Muscle of back (tissue), 11 donors: Measurements from ENCODE around the gene FLRT2. TPM values are rescaled to one million over a fixed set of nuclear protein-coding genes. Genes with fewer than 3 reads are reported as not detected.
A peak's percentile ranks its signal among the peaks of the same experiment; 100 is the strongest.

Experiments used
- DNase-seq, 3 donors: peaks; one replicate each; pipeline versions ENCODE4 v3.0.0 to v3.0.0-alpha.2; 2013
- polyA plus RNA-seq, 10 donors: library from polyadenylated mRNA; unstranded; fragments of 120-200 nt; gene quantifications; one replicate each; pipeline ENCODE4 v1.2.1, GENCODE V29; 2013; ENCODE audit not compliant: insufficient read length in 10 of 10

The FLRT2 gene
- polyA plus RNA-seq, 10 donors: 76.2 to 128 (median 102) TPM

DNA sequence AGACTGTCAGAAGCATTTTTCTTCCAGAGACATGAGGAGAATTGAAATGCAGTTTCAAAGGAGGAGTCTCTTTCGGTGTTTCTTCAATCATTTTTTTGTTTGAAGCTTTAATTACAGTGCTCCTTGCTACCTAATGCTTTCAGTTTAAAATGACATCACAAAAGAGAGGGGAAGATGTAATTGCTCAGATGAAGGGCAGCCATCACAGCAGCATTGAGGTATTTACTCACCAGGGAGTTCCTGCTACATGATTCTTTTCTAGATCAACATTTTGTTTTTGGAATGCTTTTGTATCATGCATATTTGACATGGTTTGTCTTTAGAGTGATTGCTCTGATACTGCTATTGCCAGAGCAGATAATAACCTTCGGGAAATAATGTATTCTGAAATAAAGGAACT, 28.6 kb downstream of the FLRT2 start:
- DNase-seq: no peak

DNA sequence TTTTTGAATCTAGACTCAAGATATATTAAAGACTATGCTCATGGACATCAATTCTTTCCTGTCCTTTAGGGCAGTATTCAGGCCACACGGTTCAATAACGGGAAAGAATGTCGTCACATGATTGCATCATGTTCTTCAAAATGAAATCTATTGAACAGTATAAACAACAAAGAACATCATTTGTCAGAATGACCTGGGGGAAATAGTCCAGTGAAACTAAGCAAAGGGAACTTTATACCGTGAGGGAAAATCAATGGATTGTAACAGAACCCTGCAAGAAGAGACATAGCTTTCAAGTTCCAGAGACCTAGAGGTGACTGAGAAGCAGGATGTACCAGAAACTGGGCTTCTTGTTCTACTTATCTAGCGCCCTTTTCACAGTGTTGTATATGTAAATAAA, 32.7 kb downstream of the FLRT2 start:
- no peak for DNase-seq

DNA sequence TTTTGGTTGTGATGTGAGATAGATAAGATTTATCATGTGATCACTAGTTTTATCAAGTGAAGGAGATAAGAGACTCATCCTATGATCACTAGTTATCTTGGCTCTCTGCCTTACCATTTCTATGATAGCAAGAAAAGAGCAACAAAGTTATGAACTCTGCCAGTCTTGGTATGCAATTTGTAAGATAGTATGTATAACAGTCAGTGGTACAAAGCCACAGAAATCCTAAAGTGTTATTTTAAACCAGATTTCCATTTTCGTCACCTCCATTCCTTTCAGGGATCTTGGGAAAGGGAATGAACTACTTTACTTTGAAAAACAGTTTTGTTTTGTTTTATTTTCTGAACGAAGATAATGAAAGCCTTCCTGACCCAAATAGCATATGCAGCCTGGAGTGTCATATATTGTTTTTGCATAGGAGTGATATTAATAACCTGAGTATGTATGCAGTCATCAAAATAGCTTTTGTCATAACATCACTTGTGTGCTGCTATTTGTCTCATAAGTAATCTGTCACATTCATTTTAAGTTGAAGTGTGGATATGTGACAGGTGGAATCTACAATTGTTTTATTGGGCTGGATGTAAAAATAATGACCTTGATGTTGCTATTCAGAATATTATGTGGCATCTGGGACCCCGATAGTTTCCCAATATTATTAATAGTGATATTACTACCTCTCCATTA, 35.0 kb downstream of the FLRT2 start:
- DNase-seq: no peak

DNA sequence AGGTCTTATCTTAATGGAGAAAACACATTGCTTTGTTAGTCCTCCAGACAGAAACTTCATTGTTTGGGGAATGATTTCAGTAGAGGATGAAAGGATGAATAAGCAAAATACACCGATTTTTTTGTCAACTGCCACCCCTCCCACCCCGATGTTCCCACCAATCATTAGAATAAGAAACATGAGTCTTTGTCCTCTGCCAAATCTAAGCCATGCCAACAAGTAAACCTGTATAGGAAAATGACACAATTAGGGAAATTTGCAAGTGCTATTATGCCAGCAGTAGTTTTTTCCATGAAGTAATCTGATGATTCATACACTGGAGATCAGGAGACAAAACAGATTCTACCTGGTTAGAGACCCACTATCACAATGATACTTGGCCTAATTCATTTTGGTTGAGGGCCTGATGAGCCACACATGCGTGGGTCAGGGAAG, 35.9 kb downstream of the FLRT2 start:
- DNase-seq: peak in 1 of 3 donors; percentile 38

DNA sequence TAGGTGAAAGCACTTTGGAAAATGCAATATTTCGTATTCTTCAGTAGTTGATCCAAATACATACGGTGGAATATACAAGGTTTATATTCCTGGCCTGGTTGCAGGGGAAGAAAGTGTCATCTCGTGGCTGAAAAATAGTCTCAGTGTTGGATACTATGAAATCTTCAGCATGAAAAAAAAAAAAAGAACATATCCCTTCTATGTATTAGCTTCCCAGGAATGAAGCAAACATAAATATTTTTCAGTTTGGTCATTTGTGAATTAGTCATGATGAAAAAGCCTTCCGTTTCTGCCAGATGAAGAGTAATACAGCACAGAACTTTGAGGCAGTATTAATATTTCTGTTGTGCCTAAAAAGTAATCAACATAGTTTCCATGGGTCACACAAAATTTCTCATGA, 36.7 kb downstream of the FLRT2 start:
- peak in 2 of 3 donors; percentile 34 to 70 for DNase-seq

DNA sequence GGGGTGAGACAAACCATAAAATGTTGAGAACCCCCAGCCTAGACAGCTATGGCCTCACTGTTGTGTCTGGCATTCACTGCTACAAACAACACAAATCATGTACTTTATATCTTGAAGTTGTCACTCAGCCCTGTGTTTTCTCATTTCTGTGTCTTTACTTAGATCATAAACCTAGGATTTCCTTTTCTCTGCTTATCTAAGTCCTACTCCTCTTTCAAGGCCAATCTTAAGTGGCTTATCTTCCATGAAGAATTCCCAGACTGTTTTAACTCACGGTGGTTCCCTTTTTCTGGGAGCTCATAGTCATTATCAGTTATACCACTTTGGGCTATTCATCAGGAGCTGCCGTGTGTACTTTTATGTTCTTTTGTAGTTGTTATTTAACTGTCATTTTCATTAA, 42.1 kb downstream of the FLRT2 start:
- DNase-seq: no peak

DNA sequence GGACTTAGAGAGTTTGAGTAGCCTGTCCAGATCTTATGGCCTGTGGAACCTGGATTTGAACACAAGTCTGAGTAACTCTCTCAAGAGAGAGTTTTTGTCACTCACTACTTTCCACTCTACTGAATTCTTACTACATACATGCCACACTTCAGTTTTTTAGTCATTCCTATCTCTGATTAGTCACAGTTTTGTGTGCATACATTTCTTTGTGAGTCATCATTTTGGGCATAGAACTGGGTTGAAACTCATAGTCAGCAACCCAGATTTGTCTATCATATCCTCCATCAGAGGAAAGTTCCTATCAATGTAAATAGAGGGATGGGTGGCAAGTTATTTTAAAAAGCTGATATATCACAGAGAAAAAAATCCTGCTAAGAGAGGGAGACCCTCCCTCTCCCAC, 42.9 kb downstream of the FLRT2 start:
- DNase-seq: peak in 1 of 3 donors; percentile 67

DNA sequence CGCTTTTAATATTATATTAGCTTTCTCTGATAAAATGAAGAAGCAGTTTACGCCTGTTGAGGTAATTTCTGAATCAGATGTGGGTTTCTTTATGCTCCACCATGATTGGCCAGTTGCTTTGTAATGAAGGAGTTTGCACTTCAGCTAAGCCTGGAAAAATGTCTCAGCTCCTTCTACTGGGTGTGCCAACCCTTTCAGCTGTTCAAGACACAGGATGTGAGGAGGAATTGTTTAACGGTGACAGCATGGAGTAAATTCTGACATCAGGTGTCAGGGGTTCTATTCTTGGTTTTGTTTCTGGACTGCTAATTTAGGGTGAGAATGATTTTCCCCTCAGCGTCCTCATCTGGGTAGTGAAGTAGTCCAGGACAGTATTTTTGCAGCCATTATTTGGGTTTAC, 43.5 kb downstream of the FLRT2 start:
- peak; percentile 25 to 68 (median 35) for DNase-seq

DNA sequence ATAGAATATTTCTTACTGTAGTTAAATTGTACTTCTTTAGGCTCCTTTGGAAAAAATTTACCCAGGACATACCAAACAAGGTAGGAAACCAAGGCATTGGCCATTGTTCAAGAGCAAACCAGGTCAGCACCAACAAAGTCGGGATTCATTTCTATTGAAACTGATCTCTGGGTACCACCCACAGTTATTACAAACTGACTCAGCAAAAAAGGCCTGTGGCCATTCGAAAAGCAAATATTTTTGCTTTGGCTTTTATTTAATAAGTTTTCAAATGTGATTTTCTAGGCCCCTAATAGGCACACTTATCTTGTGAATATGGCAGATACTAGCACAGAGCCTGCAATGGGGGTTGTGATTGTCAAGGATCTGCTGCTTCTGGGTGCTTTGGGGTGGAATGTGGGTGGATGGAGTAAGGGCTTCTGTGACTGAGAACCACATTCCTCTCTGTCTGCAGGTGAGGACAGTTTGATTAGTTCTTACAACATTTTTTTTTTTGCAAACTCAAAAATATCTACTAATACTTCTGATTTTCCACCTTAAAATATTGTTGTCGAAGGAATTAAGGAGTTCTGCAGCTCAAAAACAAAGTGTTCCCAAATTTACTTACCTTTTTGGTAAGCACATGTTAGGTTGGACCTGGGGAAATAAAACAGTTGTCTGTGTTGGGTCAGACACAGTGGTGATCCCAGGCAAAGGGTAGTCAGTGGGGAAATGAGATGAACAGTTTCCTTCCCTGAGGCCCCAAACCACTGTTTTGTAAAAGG, 45.1 kb downstream of the FLRT2 start:
- DNase-seq: no peak

DNA sequence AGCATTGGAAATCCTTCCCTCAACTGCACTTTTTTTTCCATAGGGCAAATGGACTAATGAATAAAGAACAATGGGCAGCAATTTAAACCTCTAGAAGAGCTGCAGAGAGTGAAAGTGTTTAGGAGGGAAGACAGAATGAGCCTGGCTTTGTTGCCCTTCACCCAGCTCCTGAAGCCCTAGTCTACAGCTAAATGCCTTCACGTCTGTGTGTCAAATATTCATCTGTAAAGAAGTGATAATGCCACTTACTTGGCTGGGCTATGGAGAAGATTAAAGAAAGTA, 45.6 kb downstream of the FLRT2 start:
- DNase-seq: no peak

DNA sequence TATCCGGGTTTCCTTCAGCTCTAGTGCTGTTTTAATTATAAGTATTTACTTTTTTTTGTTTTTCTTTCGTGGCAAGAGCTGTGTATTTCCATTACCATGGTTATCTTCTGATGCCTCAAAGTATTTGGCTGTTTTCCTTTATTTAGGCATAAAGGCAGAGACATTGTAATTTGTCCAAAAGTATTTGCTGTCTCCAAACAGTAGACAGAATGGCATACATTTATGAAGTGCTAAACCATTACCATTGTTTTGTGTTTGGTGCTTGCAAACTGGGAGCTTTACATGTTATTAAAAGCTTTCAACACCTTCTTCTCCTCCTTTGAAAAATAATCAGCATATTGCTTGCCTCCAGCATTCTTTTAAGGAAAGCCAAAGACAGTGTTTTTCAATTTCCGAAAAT, 46.3 kb downstream of the FLRT2 start:
- DNase-seq: no peak

DNA sequence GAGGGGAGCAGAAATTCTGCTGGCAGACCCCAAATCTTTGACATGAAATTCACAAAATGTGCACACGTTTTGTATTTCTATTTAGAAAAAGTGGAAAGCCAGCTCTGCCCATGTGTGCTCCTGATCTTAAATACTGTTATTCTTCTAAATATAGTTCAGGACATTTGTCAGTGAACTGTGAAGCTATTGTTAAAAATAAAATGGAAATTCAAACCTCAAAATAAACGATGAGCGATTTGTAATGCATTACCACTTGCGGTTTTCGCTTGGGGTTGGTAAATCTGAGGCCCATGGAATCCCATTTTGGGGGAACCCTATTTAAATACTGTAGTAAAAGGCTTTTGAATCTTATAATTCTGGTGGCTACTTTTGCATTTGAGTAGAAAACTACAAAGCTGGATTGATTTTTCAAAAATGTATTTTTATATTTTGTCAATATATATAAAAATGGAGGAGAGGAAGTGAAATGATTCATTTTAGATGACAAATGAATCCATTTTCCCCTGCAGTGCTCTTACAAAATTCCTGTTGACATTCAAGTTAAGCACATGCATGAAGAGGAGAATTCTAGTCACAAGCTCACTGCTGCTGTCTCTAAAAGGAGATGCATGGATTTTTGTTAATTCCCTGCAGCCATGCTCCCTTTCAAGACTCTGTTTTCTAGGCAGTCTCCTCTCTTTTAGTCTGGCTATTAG, 47.1 kb downstream of the FLRT2 start:
- DNase-seq: no peak

DNA sequence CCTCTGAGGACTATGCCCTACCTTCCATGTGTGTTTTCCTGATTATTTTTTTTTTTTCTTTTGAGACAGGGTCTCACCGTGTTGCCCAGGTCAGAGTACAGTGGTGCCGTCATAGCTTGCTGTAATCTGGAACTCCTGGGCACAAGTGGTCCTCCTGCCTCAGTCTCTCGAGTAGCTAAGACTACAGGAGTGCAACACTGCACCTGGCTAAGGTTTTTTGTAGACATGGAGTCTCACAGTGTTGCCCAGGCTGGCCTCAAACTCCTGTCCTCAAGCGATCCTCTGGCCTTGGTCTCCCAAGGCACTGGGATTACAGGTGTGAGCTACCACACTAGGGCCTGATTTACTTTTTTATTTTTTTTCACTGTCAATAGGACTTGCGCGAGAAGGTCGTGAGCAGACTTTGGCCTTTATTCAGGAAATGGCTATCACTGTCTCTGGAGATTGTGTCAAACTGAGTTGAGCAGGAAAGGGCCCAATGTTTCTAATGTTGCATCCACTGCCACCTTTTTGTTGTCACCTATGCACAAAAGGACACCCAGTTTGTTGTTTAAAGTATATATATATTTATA, 47.7 kb downstream of the FLRT2 start:
- DNase-seq: no peak

DNA sequence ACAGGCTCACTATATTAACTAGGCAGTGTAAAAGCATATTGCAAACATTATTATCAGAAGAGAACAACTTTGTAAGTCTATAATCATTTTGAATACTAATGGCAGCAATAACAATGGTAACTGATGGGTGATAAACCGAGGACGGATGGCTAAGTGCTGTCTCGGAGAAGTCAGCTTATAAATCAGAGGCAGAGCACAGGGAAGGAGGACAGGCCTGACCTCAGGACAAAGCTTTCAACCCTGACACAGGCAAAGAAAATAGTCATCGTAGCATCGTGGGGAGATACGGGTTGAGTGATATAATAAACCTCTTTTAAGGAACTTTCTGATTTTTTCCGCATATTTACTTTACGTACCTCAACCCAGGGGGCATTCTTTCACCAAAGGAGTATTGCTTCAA, 48.4 kb downstream of the FLRT2 start:
- no peak for DNase-seq

DNA sequence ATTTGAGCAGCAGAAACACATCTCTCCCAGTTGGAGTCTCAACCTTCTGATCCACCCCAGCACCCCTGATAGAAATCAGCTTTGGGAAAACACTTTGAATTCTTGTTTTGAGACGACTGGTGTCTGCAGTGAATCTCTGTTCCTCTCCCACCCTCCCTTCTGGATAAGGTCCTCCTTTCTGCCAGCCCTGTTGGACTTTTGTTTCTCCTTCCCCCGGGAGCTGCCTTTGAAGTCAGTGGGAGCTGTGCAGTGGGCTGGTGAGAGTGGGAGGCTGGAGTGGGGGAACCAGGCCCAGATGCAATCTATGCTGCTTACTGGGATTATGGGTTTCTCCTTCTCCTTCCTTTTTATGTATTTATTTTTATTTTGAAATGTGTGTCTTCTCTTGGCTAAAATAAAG, 49.0 kb downstream of the FLRT2 start:
- no peak for DNase-seq

DNA sequence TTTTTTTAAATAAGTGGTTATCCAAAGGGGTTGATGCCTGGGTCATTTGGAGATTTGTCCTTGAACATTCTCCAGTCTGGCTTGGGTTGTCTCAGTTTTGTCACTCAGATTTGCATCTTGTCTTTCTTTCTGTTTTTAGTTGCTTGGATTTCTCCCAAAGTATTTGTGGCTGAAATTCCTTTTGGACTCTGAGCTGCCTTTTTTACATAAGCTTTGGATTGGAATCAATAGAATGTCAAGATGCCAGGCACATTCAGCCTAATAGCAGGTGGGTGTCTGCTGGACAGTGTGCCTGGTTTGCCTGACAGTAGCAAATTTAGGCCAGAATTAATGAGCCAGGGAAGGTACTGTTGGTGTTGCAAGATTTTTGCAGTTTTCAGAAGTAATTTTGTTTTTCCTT, 50.0 kb downstream of the FLRT2 start:
- DNase-seq: no peak

DNA sequence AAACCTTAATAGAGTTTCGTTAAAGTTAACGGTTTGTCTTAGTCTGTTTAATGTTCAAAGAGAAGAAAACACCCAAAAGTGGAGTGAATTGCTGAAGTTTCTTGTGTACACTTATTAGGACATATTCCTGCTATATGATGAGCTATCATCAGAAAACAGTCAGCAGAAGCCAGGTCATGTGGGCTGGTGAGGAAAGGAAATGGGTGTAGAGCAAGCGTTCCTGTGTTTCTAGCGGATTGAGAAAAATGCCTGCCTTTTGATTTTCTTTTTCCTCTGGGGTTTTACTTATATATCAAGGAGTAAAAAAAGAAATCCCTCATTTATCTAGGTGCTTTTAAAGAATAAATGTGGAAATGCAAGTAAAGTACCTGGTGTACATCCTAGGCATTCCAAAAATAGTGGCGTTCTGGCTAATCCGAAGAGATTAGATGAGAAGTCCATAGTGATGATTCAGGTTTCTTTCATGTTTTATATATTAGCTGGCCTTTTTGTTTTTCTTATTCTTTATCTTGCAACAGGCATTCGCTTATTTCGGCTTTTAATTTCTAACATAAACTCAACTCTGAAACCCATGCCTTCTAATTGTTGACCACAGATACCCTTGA, 50.7 kb downstream of the FLRT2 start:
- no peak for DNase-seq

DNA sequence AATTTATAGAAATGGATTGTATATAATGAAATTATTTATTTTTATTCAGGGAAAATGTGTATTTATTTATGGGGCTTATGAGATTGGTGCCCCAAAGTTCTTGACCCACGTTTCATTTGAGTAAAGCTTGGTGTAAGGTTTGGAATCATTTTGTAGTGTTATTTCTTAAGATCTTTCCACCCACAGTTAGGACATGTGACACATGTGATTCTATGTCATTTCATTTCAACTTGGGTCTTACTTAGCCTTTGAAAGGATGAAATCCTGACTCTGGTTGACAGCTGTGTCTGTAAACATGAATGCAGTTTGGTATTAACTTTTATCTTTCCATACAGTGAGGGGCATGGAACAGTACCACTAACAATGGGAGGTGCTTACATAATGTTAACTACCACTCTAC, 51.7 kb downstream of the FLRT2 start:
- DNase-seq: no peak

DNA sequence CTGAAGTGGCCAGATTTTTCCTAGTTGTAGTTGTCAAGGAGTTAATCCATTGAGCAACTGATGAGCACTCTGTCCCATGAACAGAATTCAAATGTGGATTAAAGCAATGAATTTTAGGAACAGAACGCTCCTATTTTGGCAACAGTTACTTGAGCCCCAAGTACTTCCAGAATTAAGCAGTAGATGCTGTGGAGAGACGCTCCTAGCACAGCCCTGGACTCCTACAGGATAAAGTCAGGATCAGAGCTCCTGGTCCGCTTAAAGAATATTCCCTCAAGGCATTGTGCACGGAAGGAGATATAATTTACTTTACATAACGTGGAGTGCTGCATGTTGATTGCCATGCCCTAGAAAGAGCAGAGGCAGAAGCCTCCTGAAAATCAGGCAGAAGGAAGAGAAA, 53.4 kb downstream of the FLRT2 start:
- peak in 1 of 3 donors; percentile 51 for DNase-seq

DNA sequence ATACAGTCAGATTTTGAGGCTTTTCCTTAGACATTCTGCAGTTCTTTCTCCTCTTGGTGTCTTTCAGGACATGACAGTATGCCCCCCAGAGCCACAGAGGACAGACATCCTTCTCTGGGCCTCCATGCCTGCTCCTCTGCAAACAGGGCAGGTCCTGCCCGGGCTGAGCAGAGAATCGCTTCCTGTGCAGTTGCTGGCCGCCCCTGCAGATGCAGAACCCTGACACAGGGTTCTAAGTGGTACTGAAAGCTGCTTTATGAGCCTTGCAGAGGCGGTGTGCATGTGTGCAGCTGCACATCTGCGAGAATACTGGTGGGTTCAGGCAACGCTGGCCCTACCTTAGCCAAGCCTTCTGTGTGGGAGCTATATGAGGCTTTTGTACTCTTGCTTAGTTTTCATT, 54.5 kb downstream of the FLRT2 start:
- no peak for DNase-seq

DNA sequence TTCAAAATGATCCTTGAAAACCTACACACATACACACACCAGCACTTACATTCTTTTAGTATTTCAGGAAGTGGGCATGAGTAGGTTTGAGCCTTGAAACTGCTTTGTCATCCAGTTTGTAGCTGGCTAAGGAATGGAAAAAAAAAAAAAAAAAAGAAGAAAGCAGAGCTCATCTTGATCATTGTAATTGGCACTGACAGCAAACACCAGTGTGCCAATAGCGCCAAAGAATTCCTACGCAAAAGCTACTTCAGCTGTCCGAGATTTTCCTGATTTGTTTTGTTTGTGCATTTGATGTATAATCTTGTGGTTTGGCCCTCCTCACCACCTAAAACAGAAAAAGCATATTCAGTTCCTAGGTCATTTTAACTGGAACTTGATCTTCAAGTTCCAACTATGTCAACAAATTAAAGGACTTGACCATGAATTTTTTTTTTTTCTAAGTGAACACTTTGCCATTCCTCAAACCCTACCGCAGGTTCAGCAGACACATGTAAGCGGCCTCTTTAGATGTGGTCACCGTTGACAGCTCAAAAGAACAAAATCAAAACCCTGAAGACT, 57.3 kb downstream of the FLRT2 start:
- DNase-seq: no peak

DNA sequence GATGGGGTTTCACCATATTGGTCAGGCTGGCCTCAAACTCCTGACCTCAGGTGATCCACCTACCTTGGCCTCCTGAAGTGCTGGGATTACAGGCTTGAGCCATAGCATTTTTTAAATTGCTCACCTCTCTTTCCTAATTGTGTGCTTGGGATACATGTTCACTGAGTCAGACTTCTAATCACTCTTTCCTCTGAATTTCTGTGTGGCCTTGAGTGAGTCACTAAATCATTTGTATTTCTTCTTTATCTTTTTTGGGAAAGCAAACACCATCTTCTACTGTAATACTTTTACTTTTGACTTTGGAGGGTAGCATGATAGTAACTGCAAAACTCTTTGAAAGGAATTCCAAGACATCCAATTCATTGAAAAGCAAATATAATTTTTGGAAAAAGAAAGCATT, 60.8 kb downstream of the FLRT2 start:
- DNase-seq: no peak
